ENCODE measurements around the gene KCNJ16. TPM values are rescaled to one million over a fixed set of nuclear protein-coding genes. Genes with fewer than 3 reads are reported as not detected.

Gene KCNJ16
- polyA plus RNA-seq, 2 of the 4 experiments (the other 2 are of a cell fraction): 0.87 to 1.6 TPM

- TF ChIP-seq REST (IDR thresholded peaks at IDR 0.05) (no peak), TP53 (CRISPR knock-in tag; IDR thresholded peaks at IDR 0.05) (no peak), SMC3 (IDR thresholded peaks at IDR 0.05) (no peak), HOXB5 (CRISPR knock-in tag; IDR thresholded peaks at IDR 0.05) (no peak), HEYL (CRISPR knock-in tag; IDR thresholded peaks at IDR 0.05) (no peak), KDM5A (IDR thresholded peaks at IDR 0.05) (no peak), CHD4 (IDR thresholded peaks at IDR 0.05; ENCODE audit: borderline replicate concordance) (no peak), EP300 (IDR thresholded peaks at IDR 0.05) (no peak), CEBPB (IDR thresholded peaks at IDR 0.05) (no peak), PHF8 (IDR thresholded peaks at IDR 0.05; ENCODE audit: borderline replicate concordance, low read depth) (no peak), POLR2AphosphoS2 (conservative IDR thresholded peaks at IDR 0.05; ENCODE audit: low read length) (no peak), EHF (CRISPR knock-in tag; IDR thresholded peaks at IDR 0.05) (no peak), KDM1A (IDR thresholded peaks at IDR 0.05; ENCODE audit: low read depth) (no peak), MAFK (IDR thresholded peaks at IDR 0.05; ENCODE audit: partially characterized antibody) (no peak), SREBF2 (IDR thresholded peaks at IDR 0.05) (no peak), BHLHE40 (IDR thresholded peaks at IDR 0.05; ENCODE audit: low read depth, low read length) (no peak), GATA3 (IDR thresholded peaks at IDR 0.05; ENCODE audit: borderline replicate concordance) (no peak), ELK1 (IDR thresholded peaks at IDR 0.05; ENCODE audit: low read depth, low read length) (no peak)
- TF ChIP-seq, protein P1, sequence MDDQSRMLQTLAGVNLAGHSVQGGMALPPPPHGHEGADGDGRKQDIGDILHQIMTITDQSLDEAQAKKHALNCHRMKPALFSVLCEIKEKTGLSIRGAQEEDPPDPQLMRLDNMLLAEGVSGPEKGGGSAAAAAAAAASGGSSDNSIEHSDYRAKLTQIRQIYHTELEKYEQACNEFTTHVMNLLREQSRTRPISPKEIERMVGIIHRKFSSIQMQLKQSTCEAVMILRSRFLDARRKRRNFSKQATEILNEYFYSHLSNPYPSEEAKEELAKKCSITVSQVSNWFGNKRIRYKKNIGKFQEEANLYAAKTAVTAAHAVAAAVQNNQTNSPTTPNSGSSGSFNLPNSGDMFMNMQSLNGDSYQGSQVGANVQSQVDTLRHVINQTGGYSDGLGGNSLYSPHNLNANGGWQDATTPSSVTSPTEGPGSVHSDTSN (IDR thresholded peaks at IDR 0.05): no peak
- TF ChIP-seq, protein P2, sequence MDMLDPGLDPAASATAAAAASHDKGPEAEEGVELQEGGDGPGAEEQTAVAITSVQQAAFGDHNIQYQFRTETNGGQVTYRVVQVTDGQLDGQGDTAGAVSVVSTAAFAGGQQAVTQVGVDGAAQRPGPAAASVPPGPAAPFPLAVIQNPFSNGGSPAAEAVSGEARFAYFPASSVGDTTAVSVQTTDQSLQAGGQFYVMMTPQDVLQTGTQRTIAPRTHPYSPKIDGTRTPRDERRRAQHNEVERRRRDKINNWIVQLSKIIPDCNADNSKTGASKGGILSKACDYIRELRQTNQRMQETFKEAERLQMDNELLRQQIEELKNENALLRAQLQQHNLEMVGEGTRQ (IDR thresholded peaks at IDR 0.05): no peak
- POLR2A ChIA-PET: no interaction called here
- DNase-seq (ENCODE audit: low read depth in 1 of 2, low spot score in 1 of 2) (no peak), FAIRE-seq (no peak), ATAC-seq (no peak)
- no peak overlapping the region for H3K4me2 ChIP-seq
- H3K27ac ChIP-seq: no peak overlapping the region
- no peak overlapping the region for H3K4me3 ChIP-seq
- CTCF ChIA-PET: no interaction called here
- peaks cover 8% of the 10 kb centered on the region for H3K4me1 ChIP-seq
- 73% methylated on average over 4 of the region's 4 CpGs for WGBS (ENCODE audit: missing lambda C conversion rate)
- no peaks in the 10 kb centered on the region for H3K9me3 ChIP-seq
Observed at GRCh38 chr17:70183508-70183907, 108.5 kb downstream of the KCNJ16 start.

DNA sequence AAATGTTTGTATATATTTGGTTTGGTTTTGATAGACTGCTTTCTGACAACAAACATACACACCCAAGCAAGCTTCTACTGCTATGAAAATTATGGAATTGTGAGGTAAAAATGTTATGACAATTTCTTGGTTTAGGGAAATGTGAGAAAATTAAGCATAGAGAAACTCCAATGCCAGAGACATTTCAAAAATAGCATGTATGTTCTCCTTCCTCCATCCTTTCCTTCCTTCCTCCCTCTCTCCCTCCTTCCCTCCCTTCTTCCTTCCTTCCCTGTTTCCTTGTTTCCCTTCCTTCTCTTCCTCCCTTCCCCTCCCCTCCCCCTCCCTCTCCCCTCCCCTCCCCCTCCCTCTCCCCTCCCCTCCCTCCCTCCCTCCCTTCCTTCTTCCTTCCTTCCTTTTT is 109.2 kb downstream of the KCNJ16 start:
- FAIRE-seq (no peak), ATAC-seq (no peak)
- TF ChIP-seq JUNB (IDR thresholded peaks at IDR 0.05): no peak
- no peak for TF ChIP-seq ZSCAN20 (CRISPR knock-in tag; IDR thresholded peaks at IDR 0.05)
- TF ChIP-seq HOXB5 (CRISPR knock-in tag; IDR thresholded peaks at IDR 0.05): no peak
- no peak for TF ChIP-seq ZC3H11A (IDR thresholded peaks at IDR 0.05)
- TF ChIP-seq CBX2 (IDR thresholded peaks at IDR 0.05; ENCODE audit: borderline replicate concordance, low read depth): no peak
- TF ChIP-seq BCL3 (IDR thresholded peaks at IDR 0.05): no peak
- no peak for TF ChIP-seq MYC (IDR thresholded peaks at IDR 0.05; ENCODE audit: borderline replicate concordance, low read length)
- TF ChIP-seq HEYL (CRISPR knock-in tag; IDR thresholded peaks at IDR 0.05): no peak
- no peak for TF ChIP-seq BHLHE40 (IDR thresholded peaks at IDR 0.05; ENCODE audit: low read depth, low read length)
- no peak for TF ChIP-seq MAX (IDR thresholded peaks at IDR 0.05)
- no peak for TF ChIP-seq POLR2AphosphoS2 (conservative IDR thresholded peaks at IDR 0.05; ENCODE audit: low read length)
- TF ChIP-seq ELK1 (IDR thresholded peaks at IDR 0.05; ENCODE audit: low read depth, low read length): no peak
- TF ChIP-seq, protein P3, sequence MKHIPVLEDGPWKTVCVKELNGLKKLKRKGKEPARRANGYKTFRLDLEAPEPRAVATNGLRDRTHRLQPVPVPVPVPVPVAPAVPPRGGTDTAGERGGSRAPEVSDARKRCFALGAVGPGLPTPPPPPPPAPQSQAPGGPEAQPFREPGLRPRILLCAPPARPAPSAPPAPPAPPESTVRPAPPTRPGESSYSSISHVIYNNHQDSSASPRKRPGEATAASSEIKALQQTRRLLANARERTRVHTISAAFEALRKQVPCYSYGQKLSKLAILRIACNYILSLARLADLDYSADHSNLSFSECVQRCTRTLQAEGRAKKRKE (CRISPR knock-in tag; IDR thresholded peaks at IDR 0.05; ENCODE audit: low read depth): no peak
- TF ChIP-seq RCOR1 (IDR thresholded peaks at IDR 0.05; ENCODE audit: low read depth, low read length): no peak

More for the DNA sequence above, 109.2 kb downstream of the KCNJ16 start:
- CTCF ChIA-PET: no interaction called here
- POLR2A ChIA-PET: no interaction called here
- Histone ChIP-seq H3K4me1 (peaks cover 8% of the 10 kb centered on the region), H3K4me2 (peak overlapping the region; percentile 32), H3K4me3 (no peak overlapping the region), H3K27ac (no peak overlapping the region), H3K9me3 (no peaks in the 10 kb centered on the region)
- DNase-seq (ENCODE audit: low read depth in 1 of 2, low spot score in 1 of 2): no peak

Data from A549 (cell line).